ENCODE measurements around the gene THSD7B. TPM values are rescaled to one million over a fixed set of nuclear protein-coding genes. Genes with fewer than 3 reads are reported as not detected.

The THSD7B gene
- total and polyA plus RNA-seq, 9 donors: 0.10 to 0.82 (median 0.37) TPM; not detected in 1

DNA sequence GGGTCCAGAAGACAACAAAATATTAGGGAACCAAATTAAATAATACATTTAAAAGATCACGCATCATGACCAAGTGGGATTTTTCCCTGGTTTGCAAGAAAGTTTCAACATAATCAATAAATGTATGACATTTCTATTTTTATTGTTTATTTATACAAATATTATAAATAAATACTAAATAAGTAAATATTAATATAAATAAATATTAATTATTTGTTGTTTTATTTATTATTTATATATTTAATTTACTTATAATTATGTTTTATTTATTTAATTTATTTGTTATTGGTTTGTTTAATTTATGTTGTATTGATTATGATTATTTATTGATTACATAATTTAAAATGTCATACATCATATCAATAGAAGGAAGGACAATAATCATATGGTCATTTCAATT lies 956.4 kb downstream of the THSD7B start:
- no peak overlapping the region for H3K4me3 ChIP-seq
- DNase-seq: no peak
- TF ChIP-seq, protein P1, sequence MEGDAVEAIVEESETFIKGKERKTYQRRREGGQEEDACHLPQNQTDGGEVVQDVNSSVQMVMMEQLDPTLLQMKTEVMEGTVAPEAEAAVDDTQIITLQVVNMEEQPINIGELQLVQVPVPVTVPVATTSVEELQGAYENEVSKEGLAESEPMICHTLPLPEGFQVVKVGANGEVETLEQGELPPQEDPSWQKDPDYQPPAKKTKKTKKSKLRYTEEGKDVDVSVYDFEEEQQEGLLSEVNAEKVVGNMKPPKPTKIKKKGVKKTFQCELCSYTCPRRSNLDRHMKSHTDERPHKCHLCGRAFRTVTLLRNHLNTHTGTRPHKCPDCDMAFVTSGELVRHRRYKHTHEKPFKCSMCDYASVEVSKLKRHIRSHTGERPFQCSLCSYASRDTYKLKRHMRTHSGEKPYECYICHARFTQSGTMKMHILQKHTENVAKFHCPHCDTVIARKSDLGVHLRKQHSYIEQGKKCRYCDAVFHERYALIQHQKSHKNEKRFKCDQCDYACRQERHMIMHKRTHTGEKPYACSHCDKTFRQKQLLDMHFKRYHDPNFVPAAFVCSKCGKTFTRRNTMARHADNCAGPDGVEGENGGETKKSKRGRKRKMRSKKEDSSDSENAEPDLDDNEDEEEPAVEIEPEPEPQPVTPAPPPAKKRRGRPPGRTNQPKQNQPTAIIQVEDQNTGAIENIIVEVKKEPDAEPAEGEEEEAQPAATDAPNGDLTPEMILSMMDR (IDR thresholded peaks at IDR 0.05): no peak
- TF ChIP-seq EP300 (IDR thresholded peaks at IDR 0.05) (no peak), POLR2A (IDR thresholded peaks at IDR 0.05) (no peak)
- no peaks in the 10 kb centered on the region for H3K36me3 ChIP-seq
- WGBS, 3 donors: 97 to 100% (median 99%) methylated on average over 1 of the region's 1 CpG
- intact Hi-C loops (cut with DNase I): no loop called here
- no peaks in the 10 kb centered on the region for H3K4me1 ChIP-seq (ENCODE audit: insufficient read depth)
- no peak overlapping the region for H3K27ac ChIP-seq
- no peaks in the 10 kb centered on the region for H3K27me3 ChIP-seq
- H3K9me3 ChIP-seq: no peaks in the 10 kb centered on the region

GRCh38 chr2:137724912-137725311 lies 959.6 kb downstream of the THSD7B start:
- Histone ChIP-seq H3K27ac (no peak overlapping the region), H3K4me1 (ENCODE audit: insufficient read depth) (no peaks in the 10 kb centered on the region), H3K36me3 (no peaks in the 10 kb centered on the region), H3K4me3 (no peak overlapping the region), H3K9me3 (no peaks in the 10 kb centered on the region), H3K27me3 (no peaks in the 10 kb centered on the region)
- intact Hi-C loops (cut with DNase I): no loop called here
- no peak for DNase-seq
- WGBS, 3 donors: 46 to 65% (median 57%) methylated on average over 2 of the region's 2 CpGs
- TF ChIP-seq EP300 (IDR thresholded peaks at IDR 0.05) (no peak), POLR2A (IDR thresholded peaks at IDR 0.05) (no peak)
- TF ChIP-seq, protein P1 (IDR thresholded peaks at IDR 0.05): no peak

Small RNA genes within 50 kb of the gene (small RNA-seq; reads per million reads assigned to genes)
- not detected for gene RF00019
- not detected for gene RNA5SP105
